ENCODE measurements around the gene ACACB. TPM values are rescaled to one million over a fixed set of nuclear protein-coding genes. Genes with fewer than 3 reads are reported as not detected.
A peak's percentile ranks its signal among the peaks of the same experiment; 100 is the strongest.

The ACACB gene
- total RNA-seq, 6 experiments from 2014 or later = 107 to 237 (median 187) TPM

DNA sequence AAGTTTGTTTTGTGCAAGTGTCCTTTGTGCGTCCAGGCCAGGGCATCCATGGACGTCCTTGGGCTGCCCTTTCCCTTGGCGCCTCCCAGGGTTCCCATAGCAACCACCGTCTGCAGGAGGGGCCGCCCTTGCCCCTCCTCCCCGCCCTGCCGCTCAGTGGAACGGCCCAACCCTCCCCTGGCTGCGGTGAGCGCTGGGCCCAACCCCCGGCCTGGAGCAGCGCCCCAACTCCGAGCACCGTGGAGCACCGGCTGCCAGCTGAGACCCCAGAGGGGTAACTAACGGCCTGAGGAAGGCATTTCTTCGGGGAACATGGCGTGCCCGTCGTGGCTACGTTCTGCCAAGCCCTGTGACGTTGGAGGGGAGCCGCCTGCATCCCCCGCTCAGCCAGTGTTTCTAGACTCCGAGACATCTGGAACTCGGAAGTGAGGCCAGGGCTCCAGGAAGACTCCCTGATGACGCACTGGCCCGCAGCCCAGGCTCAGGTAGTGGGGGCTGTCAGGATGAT lies 5.3 kb upstream of the ACACB start:
- Histone ChIP-seq H3K9me3 (no peaks in the 10 kb centered on the region), H3K27ac (peak overlapping the region; percentile 80 to 85 (median 84)), H3K27me3 (no peaks in the 10 kb centered on the region), H3K36me3 (peaks cover 0 to 6% (median 0%) of the 10 kb centered on the region in 4 donors), H3K4me3 (peak overlapping the region; percentile 52 to 66 (median 65)), H3K4me1 (peaks cover 0 to 50% (median 20%) of the 10 kb centered on the region in 4 donors)
- peak; percentile 88 to 95 (median 89) for ATAC-seq
- DNase-seq = peak; percentile 96 to 99 (median 98)
- intact Hi-C loops (cut with DNase I) = no loop called here
- TF ChIP-seq POLR2A (IDR thresholded peaks at IDR 0.05) (peak; percentile 83), CTCF (IDR thresholded peaks at IDR 0.05) (no peak)
- 10% methylated on average over 18 of the region's 28 CpGs for WGBS (ENCODE audit: insufficient coverage, low coverage, low lambda C conversion rate, missing lambda C conversion rate)

- 46% methylated on average over 11 of the region's 11 CpGs for WGBS (ENCODE audit: insufficient coverage, low coverage, low lambda C conversion rate, missing lambda C conversion rate)
- ATAC-seq (no peak), DNase-seq (peak in 1 of 3 donors; percentile 58)
- Histone ChIP-seq H3K36me3 (no peaks in the 10 kb centered on the region), H3K27me3 (no peaks in the 10 kb centered on the region), H3K9me3 (no peaks in the 10 kb centered on the region), H3K4me1 (peaks cover 0 to 69% (median 27%) of the 10 kb centered on the region in 4 donors), H3K27ac (peak overlapping the region in 2 of 3 donors; percentile 22 to 84), H3K4me3 (peak overlapping the region in 1 of 3 donors; percentile 5)
- intact Hi-C loops (cut with DNase I) = no loop called here
- TF ChIP-seq POLR2A (IDR thresholded peaks at IDR 0.05) (peak; percentile 32), CTCF (IDR thresholded peaks at IDR 0.05) (no peak)
These were observed 3.5 kb upstream of the ACACB start for GRCh38 chr12:109112720-109113465.

DNA sequence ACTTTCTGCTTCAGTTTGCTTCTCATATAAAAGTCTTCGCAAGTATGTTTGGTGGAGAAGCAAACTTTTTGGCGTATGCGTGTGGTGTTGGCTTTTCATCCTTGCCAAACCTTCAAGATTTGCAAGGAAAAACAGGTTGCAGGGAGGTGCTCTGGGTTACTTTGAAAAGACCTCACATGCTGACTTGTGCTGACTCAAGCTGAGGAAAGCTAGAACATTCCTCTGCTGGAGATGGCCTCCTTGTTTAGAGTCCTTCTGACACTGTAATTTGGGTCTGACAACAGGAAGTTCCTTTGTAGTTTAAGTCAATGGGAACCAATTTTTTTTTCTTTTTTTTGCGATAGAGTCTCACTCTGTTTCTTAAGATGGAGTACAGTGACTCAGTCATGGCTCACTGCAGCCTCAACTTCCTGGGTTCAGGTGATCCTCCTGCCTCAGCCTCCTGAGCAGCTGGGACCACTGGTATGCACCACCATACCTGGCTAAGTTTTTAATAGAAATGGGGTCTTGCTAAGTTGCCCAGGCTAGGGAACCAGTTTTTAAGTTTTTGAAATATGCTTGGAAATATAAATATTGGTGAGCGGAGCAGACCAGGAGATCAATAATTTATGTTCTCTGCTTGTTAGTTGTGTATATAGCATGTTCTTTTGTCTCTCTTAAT lies 2.6 kb upstream of the ACACB start:
- H3K27ac ChIP-seq = peak overlapping the region in 2 of 3 donors; percentile 77 to 84
- intact Hi-C loops (cut with DNase I) = no loop called here
- no peaks in the 10 kb centered on the region for H3K27me3 ChIP-seq
- 63% methylated on average over 5 of the region's 5 CpGs for WGBS (ENCODE audit: insufficient coverage, low coverage, low lambda C conversion rate, missing lambda C conversion rate)
- TF ChIP-seq POLR2A (IDR thresholded peaks at IDR 0.05) (no peak), CTCF (IDR thresholded peaks at IDR 0.05) (no peak)
- ATAC-seq (no peak), DNase-seq (no peak)
- H3K4me3 ChIP-seq = peak overlapping the region in 1 of 3 donors; percentile 33
- H3K36me3 ChIP-seq = no peaks in the 10 kb centered on the region
- H3K9me3 ChIP-seq = no peaks in the 10 kb centered on the region
- peaks cover 0 to 78% (median 31%) of the 10 kb centered on the region in 4 donors for H3K4me1 ChIP-seq

GRCh38 chr12:109114644-109115043 lies 1.7 kb upstream of the ACACB start:
- TF ChIP-seq POLR2A (IDR thresholded peaks at IDR 0.05) (no peak), CTCF (IDR thresholded peaks at IDR 0.05) (no peak)
- ATAC-seq (no peak), DNase-seq (no peak)
- WGBS (ENCODE audit: insufficient coverage, low coverage, low lambda C conversion rate, missing lambda C conversion rate) = 38% methylated on average over 2 of the region's 2 CpGs
- H3K4me3 ChIP-seq = peak overlapping the region in 2 of 3 donors; percentile 12 to 33
- peaks cover 0 to 86% (median 33%) of the 10 kb centered on the region in 4 donors for H3K4me1 ChIP-seq
- no peaks in the 10 kb centered on the region for H3K27me3 ChIP-seq
- H3K36me3 ChIP-seq = no peaks in the 10 kb centered on the region
- no peaks in the 10 kb centered on the region for H3K9me3 ChIP-seq
- peak overlapping the region in 2 of 3 donors; percentile 77 to 84 for H3K27ac ChIP-seq
- intact Hi-C loops (cut with DNase I) = no loop called here
